ENCODE measurements around the gene ASPSCR1.

Gene ASPSCR1

DNA sequence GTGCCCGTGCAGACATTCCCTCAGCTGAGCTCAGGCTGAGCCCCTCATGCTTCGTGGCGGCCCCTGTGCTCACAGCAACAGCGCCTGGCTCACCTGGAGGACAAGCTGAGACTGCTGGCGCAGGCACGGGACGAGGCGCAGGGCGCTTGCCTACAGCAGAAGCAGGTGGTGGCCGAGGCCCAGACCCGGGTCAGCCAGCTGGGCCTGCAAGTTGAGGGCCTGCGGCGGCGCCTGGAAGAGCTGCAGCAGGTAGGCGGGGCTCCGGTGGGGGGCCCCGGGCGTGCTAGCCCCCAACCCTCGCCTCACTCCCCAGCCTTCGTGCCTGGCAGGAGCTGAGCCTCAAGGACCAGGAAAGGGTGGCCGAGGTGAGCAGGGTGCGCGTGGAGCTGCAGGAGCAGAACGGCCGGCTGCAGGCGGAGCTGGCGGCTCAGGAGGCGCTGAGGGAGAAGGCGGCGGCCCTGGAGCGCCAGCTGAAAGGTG, 52.6 kb downstream of the ASPSCR1 start:
- H3K9me3 ChIP-seq (ENCODE audit: control insufficient read depth in 1 of 2, low read length in 2 of 2), result no peaks in the 10 kb centered on the region
- no peak overlapping the region for H3K27ac ChIP-seq (ENCODE audit: low read length)
- peak overlapping the region in 1 of 2 donors; percentile 66 for H3K4me3 ChIP-seq (ENCODE audit: low read depth in 1 of 2, low read length in 2 of 2)
- peaks cover 0 to 20% of the 10 kb centered on the region in 2 donors for H3K4me1 ChIP-seq (ENCODE audit: control insufficient read depth in 1 of 2, insufficient read depth in 2 of 2, low read length in 2 of 2)
- peaks cover 0 to 11% of the 10 kb centered on the region in 2 donors for H3K36me3 ChIP-seq (ENCODE audit: control insufficient read depth in 1 of 2, insufficient read depth in 2 of 2, low read length in 2 of 2)
- H3K27me3 ChIP-seq (ENCODE audit: low read depth, low read length), result no peaks in the 10 kb centered on the region

DNA sequence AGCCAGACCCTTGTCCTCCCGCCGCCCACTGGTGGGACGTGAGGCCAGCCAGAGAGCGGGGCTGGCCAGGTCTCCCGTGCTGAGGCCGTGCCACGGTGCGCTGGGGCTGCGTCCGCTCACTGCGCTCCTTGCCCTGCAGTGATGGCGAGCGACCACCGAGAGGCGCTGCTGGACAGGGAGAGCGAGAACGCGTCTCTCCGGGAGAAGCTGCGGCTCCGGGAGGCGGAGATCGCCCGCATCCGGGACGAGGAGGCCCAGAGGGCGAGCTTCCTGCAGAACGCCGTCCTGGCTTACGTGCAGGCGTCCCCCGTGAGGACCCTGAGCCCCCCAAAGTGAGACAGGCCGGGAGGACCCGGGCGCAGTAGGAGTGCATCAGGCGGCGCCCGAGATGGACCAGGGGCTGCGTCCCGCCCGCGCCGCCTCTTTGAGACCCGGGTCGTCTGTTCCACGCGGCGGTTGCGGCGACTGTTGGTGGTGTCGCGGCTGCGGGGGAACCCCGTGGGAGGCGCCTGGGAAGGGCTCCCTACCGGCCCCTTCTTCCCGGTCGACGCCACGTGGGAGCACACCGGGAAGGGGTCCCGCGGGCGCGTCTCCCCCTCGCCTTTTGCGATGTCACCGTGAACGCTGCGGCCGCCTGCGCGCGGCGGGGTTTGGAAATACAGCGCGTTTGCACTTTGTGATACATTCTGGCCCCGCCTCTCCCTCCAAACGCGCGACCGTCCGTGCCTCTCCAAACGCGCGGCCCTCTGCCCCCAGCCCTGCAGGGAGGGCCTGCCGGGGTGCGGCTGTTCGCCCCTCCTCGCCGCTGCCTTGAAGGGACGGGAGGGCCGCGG, 53.3 kb downstream of the ASPSCR1 start:
- H3K27ac ChIP-seq (ENCODE audit: low read length), result no peak overlapping the region
- H3K27me3 ChIP-seq (ENCODE audit: low read depth, low read length), result no peaks in the 10 kb centered on the region

DNA sequence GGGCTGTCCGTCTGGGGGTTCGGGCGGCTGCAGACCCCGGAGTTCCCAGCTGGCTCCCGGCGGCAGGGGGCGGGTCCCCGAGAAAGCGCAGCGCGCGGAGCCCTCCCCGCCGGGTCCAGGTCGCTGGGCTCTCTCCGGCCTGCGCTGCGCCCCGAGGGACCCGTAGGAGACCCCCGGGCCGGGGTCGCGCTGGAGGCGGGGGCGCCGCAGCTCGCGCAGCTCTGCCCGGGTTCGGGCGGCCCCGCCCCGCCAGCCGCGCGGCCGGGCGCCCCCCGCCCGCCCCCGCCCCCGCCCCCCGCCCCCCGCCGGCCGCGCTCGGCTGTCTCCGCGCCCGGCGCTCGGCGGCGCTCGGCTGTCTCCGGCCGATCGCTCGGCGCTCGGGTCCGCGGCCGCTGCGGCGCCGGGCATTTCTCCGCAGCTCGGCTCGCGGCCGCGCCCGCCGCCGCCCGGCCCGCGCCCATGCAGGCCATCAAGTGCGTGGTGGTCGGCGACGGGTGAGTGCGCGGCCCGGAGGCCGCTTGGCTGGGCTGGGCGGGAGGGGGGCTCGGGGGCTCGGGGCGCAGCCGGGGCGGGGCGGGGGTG, 54.0 kb downstream of the ASPSCR1 start, which contains the start of gene RAC3:
RAC3 (plus strand) TSS at position 376 of the 582 bp plus-strand sequence; CDS start at position 460, 84 bp downstream.
- H3K27me3 ChIP-seq (ENCODE audit: low read depth, low read length), result no peaks in the 10 kb centered on the region
- peaks cover under 1 to 26% of the 10 kb centered on the region in 2 donors for H3K4me1 ChIP-seq (ENCODE audit: control insufficient read depth in 1 of 2, insufficient read depth in 2 of 2, low read length in 2 of 2)
- H3K4me3 ChIP-seq (ENCODE audit: low read depth in 1 of 2, low read length in 2 of 2), result peak within 1 kb of the TSS; percentile 26 to 66
- H3K36me3 ChIP-seq (ENCODE audit: control insufficient read depth in 1 of 2, insufficient read depth in 2 of 2, low read length in 2 of 2), result peaks cover 0 to 11% of the 10 kb centered on the region in 2 donors
- H3K27ac ChIP-seq (ENCODE audit: low read length), result no peak within 1 kb of the TSS
- no peaks in the 10 kb centered on the region for H3K9me3 ChIP-seq (ENCODE audit: control insufficient read depth in 1 of 2, low read length in 2 of 2)

More for the DNA sequence above, 53.3 kb downstream of the ASPSCR1 start:
- H3K4me1 ChIP-seq (ENCODE audit: control insufficient read depth in 1 of 2, insufficient read depth in 2 of 2, low read length in 2 of 2), result peaks cover 0 to 20% of the 10 kb centered on the region in 2 donors
- peaks cover 0 to 11% of the 10 kb centered on the region in 2 donors for H3K36me3 ChIP-seq (ENCODE audit: control insufficient read depth in 1 of 2, insufficient read depth in 2 of 2, low read length in 2 of 2)
- H3K4me3 ChIP-seq (ENCODE audit: low read depth in 1 of 2, low read length in 2 of 2), result peak overlapping the region; percentile 26 to 66
- H3K9me3 ChIP-seq (ENCODE audit: control insufficient read depth in 1 of 2, low read length in 2 of 2), result no peaks in the 10 kb centered on the region

GRCh38 chr17:82031885-82032627, 54.6 kb downstream of the ASPSCR1 start:
- peaks cover 4 to 32% of the 10 kb centered on the region in 2 donors for H3K4me1 ChIP-seq (ENCODE audit: control insufficient read depth in 1 of 2, insufficient read depth in 2 of 2, low read length in 2 of 2)
- no peaks in the 10 kb centered on the region for H3K9me3 ChIP-seq (ENCODE audit: control insufficient read depth in 1 of 2, low read length in 2 of 2)
- peaks cover 0 to 11% of the 10 kb centered on the region in 2 donors for H3K36me3 ChIP-seq (ENCODE audit: control insufficient read depth in 1 of 2, insufficient read depth in 2 of 2, low read length in 2 of 2)
- H3K27ac ChIP-seq (ENCODE audit: low read length), result no peak overlapping the region
- no peaks in the 10 kb centered on the region for H3K27me3 ChIP-seq (ENCODE audit: low read depth, low read length)
- H3K4me3 ChIP-seq (ENCODE audit: low read depth in 1 of 2, low read length in 2 of 2), result peak overlapping the region in 1 of 2 donors; percentile 42

DNA sequence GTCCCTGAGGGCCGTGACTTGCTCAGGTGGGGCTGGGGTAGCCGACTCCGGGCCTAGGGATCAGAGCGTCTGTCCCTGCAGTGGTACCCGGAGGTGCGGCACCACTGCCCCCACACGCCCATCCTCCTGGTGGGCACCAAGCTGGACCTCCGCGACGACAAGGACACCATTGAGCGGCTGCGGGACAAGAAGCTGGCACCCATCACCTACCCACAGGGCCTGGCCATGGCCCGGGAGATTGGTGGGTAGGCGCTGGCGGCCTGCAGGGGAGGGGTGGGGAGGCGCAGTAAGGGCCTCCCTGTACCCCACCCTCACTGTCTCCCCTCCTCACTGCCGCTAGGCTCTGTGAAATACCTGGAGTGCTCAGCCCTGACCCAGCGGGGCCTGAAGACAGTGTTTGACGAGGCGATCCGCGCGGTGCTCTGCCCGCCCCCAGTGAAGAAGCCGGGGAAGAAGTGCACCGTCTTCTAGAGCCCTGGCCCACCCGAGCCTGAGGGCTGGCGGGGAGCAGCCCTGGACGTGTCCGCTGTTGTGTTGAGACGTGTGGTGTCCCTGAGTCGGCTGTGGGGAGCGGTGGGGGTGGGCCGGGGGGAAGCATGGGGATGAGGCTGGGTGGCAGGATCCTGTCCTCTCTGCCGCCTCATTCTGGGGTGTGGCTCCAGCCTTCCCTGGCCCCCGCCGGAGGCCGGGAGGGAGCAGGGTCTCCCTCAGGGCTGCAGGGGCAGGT, 56.1 kb downstream of the ASPSCR1 start:
- no peaks in the 10 kb centered on the region for H3K9me3 ChIP-seq (ENCODE audit: control insufficient read depth in 1 of 2, low read length in 2 of 2)
- H3K4me3 ChIP-seq (ENCODE audit: low read depth in 1 of 2, low read length in 2 of 2), result no peak overlapping the region
- H3K4me1 ChIP-seq (ENCODE audit: control insufficient read depth in 1 of 2, insufficient read depth in 2 of 2, low read length in 2 of 2), result peaks cover 8 to 36% of the 10 kb centered on the region in 2 donors
- no peak overlapping the region for H3K27ac ChIP-seq (ENCODE audit: low read length)
- H3K36me3 ChIP-seq (ENCODE audit: control insufficient read depth in 1 of 2, insufficient read depth in 2 of 2, low read length in 2 of 2), result peaks cover 0 to 4% of the 10 kb centered on the region in 2 donors
- no peaks in the 10 kb centered on the region for H3K27me3 ChIP-seq (ENCODE audit: low read depth, low read length)

DNA sequence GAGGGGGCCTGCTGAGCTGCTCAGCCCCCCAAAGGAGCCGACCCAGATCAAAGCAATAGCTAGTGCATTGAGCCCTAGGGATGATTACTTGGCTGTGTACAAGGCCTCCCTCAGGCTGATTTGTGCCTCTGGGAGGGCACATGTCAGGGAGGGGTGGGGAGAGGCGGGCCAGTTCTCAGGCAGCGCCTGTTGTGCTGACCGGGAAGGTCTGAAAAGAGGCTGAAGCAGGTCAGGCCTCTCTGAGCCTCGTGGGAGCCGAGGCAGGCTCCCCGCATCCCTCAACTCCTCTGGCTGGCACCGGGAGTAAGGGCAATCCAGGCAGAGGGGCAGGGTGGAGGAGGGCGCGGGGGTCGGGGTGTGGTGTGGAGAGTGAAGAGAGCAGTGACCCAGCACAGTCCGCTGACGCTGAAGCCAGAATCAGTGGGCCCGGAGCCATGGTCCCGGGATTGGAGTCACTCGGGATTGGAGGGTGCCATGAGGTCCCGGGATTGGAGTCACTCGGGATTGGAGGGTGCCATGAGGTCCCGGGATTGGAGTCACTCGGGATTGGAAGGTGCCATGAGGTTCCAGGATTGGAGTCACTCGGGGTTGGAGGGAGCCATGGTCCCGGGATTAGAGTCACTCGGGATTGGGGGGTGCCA, 57.1 kb downstream of the ASPSCR1 start:
- H3K4me1 ChIP-seq (ENCODE audit: control insufficient read depth in 1 of 2, insufficient read depth in 2 of 2, low read length in 2 of 2), result peaks cover 8 to 36% of the 10 kb centered on the region in 2 donors
- H3K4me3 ChIP-seq (ENCODE audit: low read depth in 1 of 2, low read length in 2 of 2), result no peak overlapping the region
- no peaks in the 10 kb centered on the region for H3K27me3 ChIP-seq (ENCODE audit: low read depth, low read length)
- no peaks in the 10 kb centered on the region for H3K36me3 ChIP-seq (ENCODE audit: control insufficient read depth in 1 of 2, insufficient read depth in 2 of 2, low read length in 2 of 2)
- H3K27ac ChIP-seq (ENCODE audit: low read length), result no peak overlapping the region
- H3K9me3 ChIP-seq (ENCODE audit: control insufficient read depth in 1 of 2, low read length in 2 of 2), result no peaks in the 10 kb centered on the region

GRCh38 chr17:82035488-82035887, 58.1 kb downstream of the ASPSCR1 start:
- Histone ChIP-seq H3K27me3 (ENCODE audit: low read depth, low read length) (no peaks in the 10 kb centered on the region), H3K36me3 (ENCODE audit: control insufficient read depth in 1 of 2, insufficient read depth in 2 of 2, low read length in 2 of 2) (no peaks in the 10 kb centered on the region), H3K4me1 (ENCODE audit: control insufficient read depth in 1 of 2, insufficient read depth in 2 of 2, low read length in 2 of 2) (peaks cover 8 to 30% of the 10 kb centered on the region in 2 donors), H3K4me3 (ENCODE audit: low read depth in 1 of 2, low read length in 2 of 2) (no peak overlapping the region), H3K27ac (ENCODE audit: low read length) (no peak overlapping the region), H3K9me3 (ENCODE audit: control insufficient read depth in 1 of 2, low read length in 2 of 2) (no peaks in the 10 kb centered on the region)

DNA sequence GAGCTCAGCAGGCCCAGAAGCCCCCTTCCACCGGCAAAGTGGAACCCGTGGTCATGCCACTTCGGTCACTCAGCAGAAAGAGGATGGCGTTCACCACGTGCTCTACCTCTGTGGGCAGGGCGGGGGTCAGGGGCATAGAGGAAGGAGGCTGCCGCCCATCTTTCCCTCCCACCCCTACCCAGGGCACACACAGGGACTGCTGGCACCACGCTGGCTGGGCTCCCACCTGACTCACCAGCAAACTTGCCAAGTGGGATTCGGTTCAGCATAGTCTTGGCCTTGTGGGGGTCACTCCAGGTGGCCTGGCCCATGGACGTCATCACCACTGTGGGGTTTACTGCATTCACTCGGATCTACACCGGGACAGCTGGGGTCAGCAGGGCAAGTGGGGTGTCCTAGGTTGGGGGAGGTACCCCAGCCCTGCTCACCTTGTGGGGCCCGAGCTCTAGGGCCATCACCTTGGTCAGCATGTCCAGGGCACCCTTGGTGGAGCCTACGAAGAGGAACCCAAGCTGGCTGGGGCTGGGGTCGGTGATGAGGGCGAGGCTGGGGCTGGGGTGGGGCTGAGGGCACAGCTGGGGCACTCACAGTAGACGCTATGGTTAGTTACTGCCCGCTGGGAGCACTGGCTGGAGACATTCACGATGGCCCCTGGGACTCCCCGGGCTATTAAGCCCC, 58.7 kb downstream of the ASPSCR1 start:
- Histone ChIP-seq H3K36me3 (ENCODE audit: control insufficient read depth in 1 of 2, insufficient read depth in 2 of 2, low read length in 2 of 2) (no peaks in the 10 kb centered on the region), H3K27ac (ENCODE audit: low read length) (no peak overlapping the region), H3K4me1 (ENCODE audit: control insufficient read depth in 1 of 2, insufficient read depth in 2 of 2, low read length in 2 of 2) (peaks cover 8 to 24% of the 10 kb centered on the region in 2 donors), H3K9me3 (ENCODE audit: control insufficient read depth in 1 of 2, low read length in 2 of 2) (no peaks in the 10 kb centered on the region), H3K27me3 (ENCODE audit: low read depth, low read length) (no peaks in the 10 kb centered on the region), H3K4me3 (ENCODE audit: low read depth in 1 of 2, low read length in 2 of 2) (peak overlapping the region in 1 of 2 donors; percentile 73)

DNA sequence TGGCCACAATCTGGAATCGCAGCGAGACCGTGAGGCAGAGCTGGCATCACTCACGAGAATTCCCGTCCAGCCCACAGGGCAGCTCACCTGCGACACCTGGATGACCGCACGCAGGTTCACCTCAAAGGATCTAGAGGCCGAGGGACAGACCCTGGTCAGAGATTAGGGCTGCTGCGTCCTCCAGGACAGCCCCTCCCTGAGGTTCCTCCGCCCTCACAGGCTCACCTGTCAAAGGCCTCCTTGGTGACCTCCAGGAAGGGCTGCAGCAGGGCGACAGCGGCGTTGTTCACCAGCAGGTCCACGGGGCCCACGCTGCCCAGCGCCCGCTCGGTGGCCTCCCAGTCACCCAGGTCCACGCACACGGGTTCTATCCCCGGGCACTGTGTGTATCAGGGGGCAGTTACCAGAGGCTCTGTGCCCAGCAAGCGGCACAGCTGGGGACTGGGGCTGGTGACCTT, 59.2 kb downstream of the ASPSCR1 start:
- Histone ChIP-seq H3K4me3 (ENCODE audit: low read depth in 1 of 2, low read length in 2 of 2) (peak overlapping the region; percentile 64 to 73), H3K27ac (ENCODE audit: low read length) (peak overlapping the region; percentile 51), H3K9me3 (ENCODE audit: control insufficient read depth in 1 of 2, low read length in 2 of 2) (no peaks in the 10 kb centered on the region), H3K27me3 (ENCODE audit: low read depth, low read length) (no peaks in the 10 kb centered on the region), H3K36me3 (ENCODE audit: control insufficient read depth in 1 of 2, insufficient read depth in 2 of 2, low read length in 2 of 2) (no peaks in the 10 kb centered on the region), H3K4me1 (ENCODE audit: control insufficient read depth in 1 of 2, insufficient read depth in 2 of 2, low read length in 2 of 2) (peaks cover 8 to 23% of the 10 kb centered on the region in 2 donors)

Measured in muscle layer of duodenum (tissue), 2 donors.